Measurements from ENCODE around the gene UBR2.
"Not testable (repeated sequence)": the region's sequence is repeated elsewhere in the genome, so short reads cannot be mapped to it uniquely, and the experiment has no call there.

The UBR2 gene

GRCh38 chr6:42693725-42694323, 130.0 kb downstream of the UBR2 start:
- no peak overlapping the region for H3K4me3 ChIP-seq (ENCODE audit: low read depth, low read length)
- TF ChIP-seq, protein P1, sequence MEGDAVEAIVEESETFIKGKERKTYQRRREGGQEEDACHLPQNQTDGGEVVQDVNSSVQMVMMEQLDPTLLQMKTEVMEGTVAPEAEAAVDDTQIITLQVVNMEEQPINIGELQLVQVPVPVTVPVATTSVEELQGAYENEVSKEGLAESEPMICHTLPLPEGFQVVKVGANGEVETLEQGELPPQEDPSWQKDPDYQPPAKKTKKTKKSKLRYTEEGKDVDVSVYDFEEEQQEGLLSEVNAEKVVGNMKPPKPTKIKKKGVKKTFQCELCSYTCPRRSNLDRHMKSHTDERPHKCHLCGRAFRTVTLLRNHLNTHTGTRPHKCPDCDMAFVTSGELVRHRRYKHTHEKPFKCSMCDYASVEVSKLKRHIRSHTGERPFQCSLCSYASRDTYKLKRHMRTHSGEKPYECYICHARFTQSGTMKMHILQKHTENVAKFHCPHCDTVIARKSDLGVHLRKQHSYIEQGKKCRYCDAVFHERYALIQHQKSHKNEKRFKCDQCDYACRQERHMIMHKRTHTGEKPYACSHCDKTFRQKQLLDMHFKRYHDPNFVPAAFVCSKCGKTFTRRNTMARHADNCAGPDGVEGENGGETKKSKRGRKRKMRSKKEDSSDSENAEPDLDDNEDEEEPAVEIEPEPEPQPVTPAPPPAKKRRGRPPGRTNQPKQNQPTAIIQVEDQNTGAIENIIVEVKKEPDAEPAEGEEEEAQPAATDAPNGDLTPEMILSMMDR (IDR thresholded peaks at IDR 0.05; ENCODE audit: borderline replicate concordance, insufficient read depth, low read depth, low read length), result no peak

- TF ChIP-seq, protein P1 (IDR thresholded peaks at IDR 0.05; ENCODE audit: borderline replicate concordance, insufficient read depth, low read depth, low read length), result no peak
- H3K4me3 ChIP-seq (ENCODE audit: low read depth, low read length), result no peak overlapping the region
Measured at GRCh38 chr6:42694586-42694985, 130.8 kb downstream of the UBR2 start.

GRCh38 chr6:42696526-42697267, 132.9 kb downstream of the UBR2 start:
- TF ChIP-seq, protein P1 (IDR thresholded peaks at IDR 0.05; ENCODE audit: borderline replicate concordance, insufficient read depth, low read depth, low read length), result no peak
- H3K4me3 ChIP-seq (ENCODE audit: low read depth, low read length), result no peak overlapping the region

- H3K4me3 ChIP-seq (ENCODE audit: low read depth, low read length), result no peak overlapping the region
Measured at GRCh38 chr6:42697268-42697655, 133.4 kb downstream of the UBR2 start.

DNA sequence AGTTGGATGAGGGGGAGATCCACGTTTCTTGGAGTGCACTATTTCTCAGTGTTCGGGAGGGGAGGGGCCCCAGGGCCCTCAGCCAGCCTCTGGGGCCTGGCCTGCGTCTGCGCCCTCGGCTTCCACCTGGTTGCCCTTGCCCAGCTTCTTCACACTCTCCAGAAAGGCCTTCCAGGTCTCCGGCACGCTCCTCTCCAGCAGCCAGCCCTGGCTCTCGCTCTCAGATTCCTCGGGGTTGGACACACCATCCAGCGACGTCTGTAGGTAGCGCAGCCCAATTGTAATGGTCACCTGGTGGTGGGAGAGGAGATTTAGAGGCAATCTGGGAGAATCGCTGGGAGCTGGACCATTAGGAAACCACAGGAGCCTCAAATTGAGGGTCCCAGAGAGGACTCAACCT, 134.4 kb downstream of the UBR2 start:
- TF ChIP-seq, protein P1 (IDR thresholded peaks at IDR 0.05; ENCODE audit: borderline replicate concordance, insufficient read depth, low read depth, low read length), result no peak
- no peak overlapping the region for H3K4me3 ChIP-seq (ENCODE audit: low read depth, low read length)

More at GRCh38 chr6:42697268-42697655, 133.4 kb downstream of the UBR2 start:
- TF ChIP-seq, protein P1 (IDR thresholded peaks at IDR 0.05; ENCODE audit: borderline replicate concordance, insufficient read depth, low read depth, low read length), result no peak

- H3K4me3 ChIP-seq (ENCODE audit: low read depth, low read length), result no peak overlapping the region
- TF ChIP-seq, protein P1 (IDR thresholded peaks at IDR 0.05; ENCODE audit: borderline replicate concordance, insufficient read depth, low read depth, low read length), result no peak
Measured at GRCh38 chr6:42702200-42702599, 138.4 kb downstream of the UBR2 start.

DNA sequence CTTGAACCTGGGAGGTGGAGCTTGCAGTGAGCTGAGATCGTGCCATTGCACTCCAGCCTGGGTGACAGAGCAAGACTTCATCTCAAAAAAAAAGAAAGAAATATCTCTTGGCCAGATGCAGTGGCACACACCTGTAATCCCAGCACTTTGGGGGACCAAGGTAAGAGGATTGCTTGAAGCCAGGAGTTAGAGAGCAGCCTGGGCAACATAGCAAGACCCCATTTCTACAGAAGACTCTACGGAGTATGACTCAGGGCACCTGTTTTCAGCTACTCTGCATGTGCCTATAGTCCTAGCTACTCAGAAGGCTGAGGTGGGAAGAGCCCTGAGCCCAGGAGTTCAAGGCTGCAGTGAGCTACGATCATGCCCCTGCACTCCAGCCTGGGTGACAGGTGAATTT, 139.0 kb downstream of the UBR2 start:
- not testable (repeated sequence) for H3K4me3 ChIP-seq (ENCODE audit: low read depth, low read length)

Data from GM12875 (cell line).